GM23248 (cell line): ENCODE results near the gene TIMD4. TPM values are rescaled to one million over a fixed set of nuclear protein-coding genes. Genes with fewer than 3 reads are reported as not detected.

Experiments used
- DNase-seq: peaks from one replicate; pipeline ENCODE4 v3.0.0-alpha.2; 2015
- H2AFZ ChIP-seq: fragments of 200-600 bp; sonication (generic); 2 replicates; pipeline ENCODE4 v1.6.1; 2016; ENCODE audit warnings: antibody characterized with exemption
- H3F3A ChIP-seq: fragments of 200-600 bp; sonication (generic); 2 replicates; pipeline ENCODE4 v1.6.1; 2016; ENCODE audit warnings: mild to moderate bottlenecking, antibody characterized with exemption, mixed run types; ENCODE audit not compliant: insufficient read depth
- H3K27ac ChIP-seq: fragments of 200-600 bp; sonication (generic); 2 replicates; pipeline ENCODE4 v1.5.1; 2016; ENCODE audit warnings: mild to moderate bottlenecking
- H3K27me3 ChIP-seq: fragments of 200-600 bp; sonication (generic); replicated peaks from 2 replicates; pipeline ENCODE4 v1.6.1; 2016; ENCODE audit warnings: mild to moderate bottlenecking; ENCODE audit not compliant: insufficient read depth
- H3K36me3 ChIP-seq: fragments of 200-600 bp; sonication (generic); 2 replicates; pipeline ENCODE4 v1.6.1; 2016; ENCODE audit warnings: low read depth, mild to moderate bottlenecking
- H3K4me1 ChIP-seq: fragments of 200-600 bp; sonication (generic); 2 replicates; pipeline ENCODE4 v1.6.1; 2016; ENCODE audit warnings: mild to moderate bottlenecking; ENCODE audit not compliant: insufficient read depth
- H3K4me2 ChIP-seq: fragments of 200-600 bp; sonication (generic); one replicate; pipeline ENCODE4 v1.6.1; 2016; ENCODE audit warnings: mild to moderate bottlenecking; ENCODE audit not compliant: unreplicated experiment
- H3K4me3 ChIP-seq: fragments of 200-600 bp; sonication (generic); 2 replicates; pipeline ENCODE4 v1.5.1; 2016; ENCODE audit warnings: mild to moderate bottlenecking
- H3K79me2 ChIP-seq: fragments of 200-600 bp; sonication (generic); 2 replicates; pipeline ENCODE4 v1.6.1; 2016; ENCODE audit warnings: mild to moderate bottlenecking; ENCODE audit not compliant: insufficient read depth
- H3K9ac ChIP-seq: fragments of 200-600 bp; sonication (generic); 2 replicates; pipeline ENCODE4 v1.6.1; 2016; ENCODE audit warnings: mild to moderate bottlenecking
- H3K9me2 ChIP-seq: fragments of 200-600 bp; sonication (generic); 2 replicates; pipeline ENCODE4 v1.6.1; 2016; ENCODE audit warnings: mixed run types, mild to moderate bottlenecking, moderate library complexity; ENCODE audit not compliant: insufficient read depth
- H3K9me3 ChIP-seq: fragments of 200-600 bp; sonication (generic); one replicate; pipeline ENCODE4 v1.6.1; 2017; ENCODE audit warnings: low read depth
- H4K20me1 ChIP-seq: fragments of 200-600 bp; sonication (generic); 2 replicates; pipeline ENCODE4 v1.6.0; 2016; ENCODE audit not compliant: insufficient read depth
- EZH2 ChIP-seq: fragments of 200-600 bp; sonication (generic); IDR thresholded peaks from 2 replicates; pipeline ENCODE4 v1.6.1; 2018; ENCODE audit warnings: antibody characterized with exemption, mild to moderate bottlenecking; ENCODE audit not compliant: insufficient read depth, poor library complexity, severe bottlenecking
- EZH2phosphoT487 ChIP-seq: fragments of 200-600 bp; sonication (generic); IDR thresholded peaks from 2 replicates; pipeline ENCODE4 v1.6.1; 2018; ENCODE audit warnings: antibody characterized with exemption, moderate library complexity, mild to moderate bottlenecking, low read depth; ENCODE audit not compliant: insufficient read depth
- WGBS, 2 experiments: methylation state at CpG; one replicate each; pipeline ENCODE4 v1.1.6; 2015 to 2017; ENCODE audit warnings: low lambda C conversion rate in 2 of 2, low coverage in 1 of 2; ENCODE audit errors: missing lambda C conversion rate in 2 of 2; 5-methylcytosine and 5-hydroxymethylcytosine counted together
- in situ Hi-C: fragments of 300-500 bp; cut with MboI; formaldehyde crosslinking; loops from 2 replicates; pipeline ENCODE4 v1.15.0; 2020
- polyA plus RNA-seq: library from polyadenylated mRNA; unstranded; fragments of >200 nt; fragmentation: Nextera tagmentation; extraction: Ambion mirVana; gene quantifications from 2 replicates; pipeline ENCODE4 v1.2.1, GENCODE V29; 2016
- total RNA-seq: library from RNA; depleted of rRNA; stranded (reverse); fragments of >200 nt; shearing (Covaris generic); gene quantifications from 2 replicates; pipeline ENCODE4 v1.2.3, GENCODE V29; 2014

Gene TIMD4
- total and polyA plus RNA-seq, 2 experiments from 2014 or later: not detected

- no peaks in the 10 kb centered on the region for H3K27me3 ChIP-seq
- in situ Hi-C loops: no loop called here
- 10 to 11% methylated on average over 3 of the region's 3 CpGs for WGBS, 2 experiments
- no peaks in the 10 kb centered on the region for H3K9me2 ChIP-seq
- no peaks in the 10 kb centered on the region for H3K79me2 ChIP-seq
- no peak overlapping the region for H3K4me3 ChIP-seq
- no peaks in the 10 kb centered on the region for H3F3A ChIP-seq
- H3K27ac ChIP-seq: no peak overlapping the region
- H3K9me3 ChIP-seq: no peaks in the 10 kb centered on the region
- H2AFZ ChIP-seq: no peak overlapping the region
- H3K4me2 ChIP-seq: no peak overlapping the region
- DNase-seq: no peak
- H3K9ac ChIP-seq: no peak overlapping the region
- no peaks in the 10 kb centered on the region for H4K20me1 ChIP-seq
- H3K36me3 ChIP-seq: no peaks in the 10 kb centered on the region
- no peaks in the 10 kb centered on the region for H3K4me1 ChIP-seq
- TF ChIP-seq EZH2: no peak
- TF ChIP-seq EZH2phosphoT487: no peak
Measured at GRCh38 chr5:156906807-156907206, 56.2 kb downstream of the TIMD4 start.

DNA sequence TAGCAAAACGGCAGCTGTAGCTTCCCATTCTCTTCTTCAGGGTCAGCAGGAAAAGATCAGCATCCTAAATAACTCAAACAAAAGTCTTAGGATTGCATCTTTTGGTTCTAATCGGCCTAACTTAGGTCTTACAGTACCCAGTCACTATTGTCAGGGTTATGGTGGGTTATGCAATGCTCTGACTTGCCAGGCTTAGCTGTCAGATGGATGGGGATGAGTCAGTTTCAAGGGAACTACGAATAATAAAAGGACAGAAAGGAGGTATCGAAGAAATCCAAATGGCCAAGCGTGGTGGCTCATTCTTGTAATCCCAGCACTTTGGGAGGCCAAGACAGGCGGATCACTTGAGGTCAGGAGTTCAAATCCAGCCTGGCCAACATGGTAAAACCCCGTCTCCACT is 66.5 kb downstream of the TIMD4 start:
- no peaks in the 10 kb centered on the region for H3K79me2 ChIP-seq
- no peak overlapping the region for H3K4me2 ChIP-seq
- H3K9ac ChIP-seq: no peak overlapping the region
- no peaks in the 10 kb centered on the region for H3K9me3 ChIP-seq
- no peaks in the 10 kb centered on the region for H3K9me2 ChIP-seq
- H3K27ac ChIP-seq: no peak overlapping the region
- H4K20me1 ChIP-seq: no peaks in the 10 kb centered on the region
- no peaks in the 10 kb centered on the region for H3K27me3 ChIP-seq
- DNase-seq: no peak
- 19 to 21% methylated on average over 7 of the region's 7 CpGs for WGBS, 2 experiments
- in situ Hi-C loops: no loop called here
- no peaks in the 10 kb centered on the region for H3F3A ChIP-seq
- H3K4me3 ChIP-seq: no peak overlapping the region
- H3K36me3 ChIP-seq: no peaks in the 10 kb centered on the region
- H3K4me1 ChIP-seq: no peaks in the 10 kb centered on the region
- TF ChIP-seq EZH2 (no peak), EZH2phosphoT487 (no peak)
- H2AFZ ChIP-seq: no peak overlapping the region

DNA sequence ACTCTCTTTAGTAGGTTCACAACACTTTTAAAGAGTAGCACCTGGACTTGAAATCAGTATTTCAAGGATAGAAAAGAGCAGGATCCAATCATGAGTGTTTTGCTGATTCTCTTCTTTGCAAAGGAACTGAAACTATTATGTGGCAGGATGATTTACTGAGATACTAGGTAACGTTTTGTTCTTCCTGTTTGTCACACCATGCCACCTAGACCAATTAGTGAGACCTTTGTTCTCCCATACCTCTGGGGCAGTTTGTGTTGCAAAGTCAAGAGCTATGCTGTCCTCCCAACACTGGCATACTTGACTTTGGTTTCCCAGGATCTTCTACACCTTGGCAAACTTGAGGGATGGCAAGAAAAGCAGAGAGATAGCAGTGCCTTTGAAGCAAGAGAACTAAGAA is 69.5 kb downstream of the TIMD4 start:
- WGBS, 2 experiments: 0 to 6% methylated on average over 1 of the region's 1 CpG
- H3K9ac ChIP-seq: no peak overlapping the region
- in situ Hi-C loops: no loop called here

DNA sequence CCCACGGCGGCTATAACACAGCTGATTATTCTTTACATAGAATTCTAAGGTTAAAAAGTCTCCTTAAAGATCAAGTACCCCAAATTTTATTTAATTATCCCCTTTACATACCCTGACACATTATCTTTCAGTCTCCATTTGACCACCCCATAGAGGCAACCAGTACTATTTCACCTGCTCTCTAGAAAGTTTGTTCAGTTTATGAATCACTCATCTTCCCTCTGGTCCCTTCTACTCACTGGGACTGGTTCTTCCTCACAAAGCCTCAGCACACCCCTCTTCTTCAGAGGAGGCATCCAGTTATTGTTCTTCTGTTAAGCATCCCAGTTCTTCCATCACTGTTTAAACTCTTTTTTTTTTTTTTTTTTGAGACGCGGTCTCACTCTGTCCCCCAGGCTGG is 70.2 kb downstream of the TIMD4 start:
- Histone ChIP-seq H3K27me3 (no peaks in the 10 kb centered on the region), H3K9me2 (no peaks in the 10 kb centered on the region), H3K79me2 (no peaks in the 10 kb centered on the region), H3K36me3 (no peaks in the 10 kb centered on the region), H3K9ac (no peak overlapping the region), H2AFZ (no peak overlapping the region), H3K9me3 (no peaks in the 10 kb centered on the region), H3K27ac (no peak overlapping the region), H3K4me1 (no peaks in the 10 kb centered on the region), H4K20me1 (no peaks in the 10 kb centered on the region), H3K4me2 (no peak overlapping the region), H3K4me3 (no peak overlapping the region), H3F3A (no peaks in the 10 kb centered on the region)
- 74 to 76% methylated on average over 2 to 4 of the region's 4 CpGs for WGBS, 2 experiments
- no peak for DNase-seq
- in situ Hi-C loops: no loop called here
- no peak for TF ChIP-seq EZH2
- no peak for TF ChIP-seq EZH2phosphoT487

More for the DNA sequence above, 69.5 kb downstream of the TIMD4 start:
- no peaks in the 10 kb centered on the region for H3K27me3 ChIP-seq
- H3K9me2 ChIP-seq: no peaks in the 10 kb centered on the region
- no peaks in the 10 kb centered on the region for H3F3A ChIP-seq
- H3K9me3 ChIP-seq: no peaks in the 10 kb centered on the region
- H3K4me1 ChIP-seq: no peaks in the 10 kb centered on the region
- H3K79me2 ChIP-seq: no peaks in the 10 kb centered on the region
- no peak overlapping the region for H3K4me3 ChIP-seq
- no peak overlapping the region for H3K27ac ChIP-seq
- H4K20me1 ChIP-seq: no peaks in the 10 kb centered on the region
- no peak overlapping the region for H3K4me2 ChIP-seq
- no peak for DNase-seq
- no peak overlapping the region for H2AFZ ChIP-seq
- TF ChIP-seq EZH2 (no peak), EZH2phosphoT487 (no peak)
- H3K36me3 ChIP-seq: no peaks in the 10 kb centered on the region

DNA sequence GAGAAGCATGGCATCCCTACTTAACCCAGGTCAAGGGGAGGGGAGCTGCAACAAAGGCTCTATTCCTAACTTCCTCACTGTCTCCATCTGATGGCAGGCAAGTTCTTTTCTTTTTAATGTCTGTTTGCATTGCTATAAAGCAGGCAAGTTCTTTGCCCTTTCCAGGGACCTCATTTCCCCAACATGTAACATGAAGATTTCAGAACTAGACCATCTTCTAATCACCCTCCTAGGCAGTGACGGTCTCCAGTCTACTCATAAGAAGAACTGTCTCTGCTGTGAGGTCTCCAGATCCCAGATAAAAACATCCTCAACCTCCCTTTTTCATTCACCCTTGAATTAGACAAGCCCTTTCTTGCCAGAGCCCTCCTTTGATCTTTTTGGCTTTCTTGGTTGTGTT is 70.8 kb downstream of the TIMD4 start:
- Histone ChIP-seq H3K4me3 (no peak overlapping the region), H3K79me2 (no peaks in the 10 kb centered on the region), H3K9me3 (no peaks in the 10 kb centered on the region), H4K20me1 (no peaks in the 10 kb centered on the region), H3F3A (no peaks in the 10 kb centered on the region), H2AFZ (no peak overlapping the region), H3K27me3 (no peaks in the 10 kb centered on the region), H3K9me2 (no peaks in the 10 kb centered on the region), H3K9ac (no peak overlapping the region), H3K36me3 (no peaks in the 10 kb centered on the region), H3K4me2 (no peak overlapping the region), H3K4me1 (no peaks in the 10 kb centered on the region), H3K27ac (no peak overlapping the region)
- no peak for DNase-seq
- in situ Hi-C loops: no loop called here
- TF ChIP-seq EZH2phosphoT487 (no peak), EZH2 (no peak)
- WGBS, 2 experiments: 8 to 28% methylated on average over 1 of the region's 1 CpG
